GM18873 (cell line): ENCODE results near the gene MAVS.

Experiments
- ATAC-seq: cut with Tn5 transposase; IDR thresholded peaks from one replicate; pipeline ENCODE4 v1.9.1; 2021; ENCODE audit warnings: mild to moderate bottlenecking, moderate library complexity, moderate number of reproducible peaks; ENCODE audit not compliant: unreplicated experiment, low FRiP score

The MAVS gene

DNA sequence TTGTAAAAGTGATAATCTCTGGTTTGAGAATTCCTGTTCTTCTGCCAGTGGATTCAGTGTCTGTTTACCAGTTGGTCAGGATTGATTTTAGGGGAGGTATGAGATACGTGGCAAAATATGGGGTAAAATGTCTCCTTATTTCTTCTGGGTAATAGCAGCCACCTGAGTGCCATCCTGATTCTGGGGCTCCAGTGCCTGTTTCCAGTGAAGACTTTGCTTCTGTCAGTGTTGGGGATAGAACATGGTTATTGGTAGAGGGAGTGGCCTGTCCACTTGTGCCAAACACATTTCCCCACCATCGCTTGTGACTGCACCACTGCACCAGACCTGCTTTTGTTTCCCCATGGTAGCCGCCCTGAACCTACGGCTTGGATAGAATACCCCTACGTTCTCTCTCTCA lies 58.2 kb downstream of the MAVS start:
- ATAC-seq = no peak

DNA sequence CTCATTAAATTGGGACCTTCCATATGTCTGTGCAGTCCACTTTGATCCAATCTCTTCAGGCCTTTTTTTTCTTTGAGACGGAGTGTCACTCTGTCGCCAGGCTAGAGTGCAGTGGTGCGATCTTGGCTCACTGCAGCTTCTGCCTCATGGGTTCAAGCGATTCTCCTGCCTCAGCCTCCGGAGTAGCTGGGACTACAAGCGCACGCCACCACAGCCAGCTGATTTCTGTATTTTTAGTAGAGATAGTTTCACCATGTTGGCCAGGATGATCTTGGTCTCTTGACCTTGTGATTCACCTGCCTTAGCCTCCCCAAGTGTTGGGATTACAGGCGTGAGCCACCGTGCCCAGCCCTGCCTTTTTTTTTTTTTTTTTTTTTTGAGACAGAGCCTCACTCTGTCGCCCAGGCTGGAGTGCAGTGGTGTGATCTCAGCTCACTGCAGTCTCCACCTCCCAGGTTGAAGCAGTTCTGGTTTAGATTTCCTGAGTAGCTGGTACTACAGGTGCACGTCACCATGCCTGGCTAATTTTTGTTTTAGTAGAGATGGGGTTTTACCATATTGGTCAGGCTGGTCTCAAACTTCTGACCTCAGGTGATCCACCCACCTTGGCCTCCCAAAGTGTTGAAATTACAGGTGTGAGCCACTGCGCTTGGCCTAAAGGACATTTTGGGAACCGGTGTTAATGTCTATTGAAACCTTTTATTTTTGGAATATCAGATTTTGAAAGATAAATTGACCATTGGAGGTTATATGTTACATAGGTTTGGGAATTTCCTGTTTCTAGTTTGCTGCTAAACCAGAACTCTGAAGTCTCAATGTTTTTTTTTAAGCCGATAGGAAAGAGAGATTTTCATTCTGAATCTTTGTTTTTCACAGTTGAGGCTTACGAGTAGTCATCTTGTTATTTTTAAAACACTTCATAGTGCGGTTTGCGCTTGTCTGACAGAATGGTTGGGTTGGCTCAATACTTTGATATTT lies 60.4 kb downstream of the MAVS start:
- ATAC-seq = peak; percentile 78

GRCh38 chr20:3908667-3909066 lies 62.0 kb downstream of the MAVS start:
- no peak for ATAC-seq

DNA sequence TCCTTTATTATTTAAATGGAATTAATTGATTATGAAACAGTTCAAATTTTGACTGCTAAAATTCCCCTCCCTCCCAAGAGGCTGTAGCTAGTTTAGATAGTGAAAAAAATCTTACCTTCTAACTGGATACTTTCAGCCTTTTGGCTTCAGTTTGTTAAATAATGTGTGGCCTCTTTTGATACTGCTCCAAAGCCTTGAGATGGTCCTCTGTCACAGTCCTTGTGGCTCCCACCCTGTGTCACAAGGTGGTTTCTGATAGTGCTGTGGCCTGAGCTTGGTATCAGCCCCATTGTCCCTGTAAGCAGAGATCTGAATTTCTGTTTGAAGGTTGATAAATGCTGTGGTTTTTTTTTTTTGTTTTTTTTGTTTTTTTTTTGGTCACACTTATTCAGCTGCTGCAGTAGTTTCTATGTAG lies 63.3 kb downstream of the MAVS start:
- ATAC-seq = no peak

DNA sequence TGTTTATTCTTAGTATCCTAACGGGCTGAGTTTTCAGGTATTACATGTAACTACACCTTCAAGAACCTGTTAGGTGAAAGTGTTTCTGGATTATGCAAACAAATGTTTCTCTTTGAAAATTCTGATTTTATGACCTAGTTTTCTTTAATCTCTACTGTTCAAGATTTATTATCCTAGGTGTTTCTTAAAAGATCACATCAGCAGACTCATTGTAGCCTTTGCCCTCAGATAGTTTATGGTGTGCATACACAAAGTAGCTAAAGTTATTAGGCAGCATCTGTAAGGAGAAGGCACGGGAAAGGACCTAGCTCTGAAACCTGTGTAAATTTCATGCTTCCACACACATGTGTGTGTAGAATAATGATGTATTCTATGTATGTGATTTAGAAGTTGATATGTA lies 64.2 kb downstream of the MAVS start:
- no peak for ATAC-seq

DNA sequence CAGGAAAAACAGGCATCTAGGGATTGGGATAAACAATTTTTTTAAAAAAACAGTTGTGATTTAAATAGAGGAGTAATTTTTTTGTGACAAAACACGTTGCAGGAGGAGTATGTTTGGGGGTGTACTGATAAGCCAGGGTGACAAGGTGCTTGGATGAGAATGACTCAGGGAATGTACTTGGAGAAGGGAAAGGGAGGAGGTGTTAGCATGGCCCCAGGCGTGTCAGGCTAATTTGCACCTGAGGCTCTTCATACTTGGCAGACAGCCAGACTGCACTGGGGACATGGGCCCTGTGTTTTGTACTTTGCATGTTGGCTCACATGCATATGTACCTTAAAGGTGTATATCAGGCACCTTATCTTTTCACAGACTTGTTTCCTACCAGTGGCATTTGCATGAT lies 65.3 kb downstream of the MAVS start:
- ATAC-seq = no peak

DNA sequence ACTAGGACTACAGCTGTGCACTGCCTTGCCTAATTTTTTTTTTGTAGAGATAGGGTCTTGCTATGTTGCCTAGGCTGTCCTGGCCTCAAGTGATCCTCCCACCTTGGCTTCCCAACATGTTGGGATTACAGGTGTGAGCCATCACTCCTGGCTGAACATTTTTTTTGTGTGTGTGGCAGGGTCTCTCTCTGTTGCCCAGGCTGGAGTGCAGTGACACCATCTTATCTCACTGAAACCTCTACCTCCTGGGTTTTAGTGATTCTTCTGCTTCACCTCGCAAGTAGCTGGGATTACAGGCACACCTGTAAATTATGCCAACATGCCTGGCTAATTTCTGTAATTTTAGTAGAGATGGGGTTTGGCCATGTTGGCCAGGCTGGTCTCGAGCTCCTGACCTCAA lies 67.8 kb downstream of the MAVS start:
- no peak for ATAC-seq

DNA sequence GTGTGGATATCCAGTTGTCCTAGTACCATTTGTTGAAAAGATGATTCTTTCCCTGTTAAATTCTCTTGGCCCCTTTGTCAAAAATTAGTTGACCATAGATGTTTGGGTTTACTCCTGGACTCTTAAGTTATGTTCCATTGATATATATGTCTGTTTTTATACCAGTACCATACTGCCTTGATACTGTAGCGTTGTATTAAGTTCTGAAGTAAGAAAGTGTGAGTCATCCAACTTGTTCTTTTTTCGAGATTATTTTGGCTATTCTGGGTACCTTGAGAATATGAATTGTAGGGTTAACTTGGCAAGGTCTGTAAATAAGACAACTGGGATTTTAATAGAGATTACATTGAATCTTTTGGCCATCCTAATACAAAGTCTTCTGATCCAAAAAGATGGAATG lies 69.1 kb downstream of the MAVS start:
- no peak for ATAC-seq

GRCh38 chr20:3916364-3916763 lies 69.7 kb downstream of the MAVS start:
- no peak for ATAC-seq

DNA sequence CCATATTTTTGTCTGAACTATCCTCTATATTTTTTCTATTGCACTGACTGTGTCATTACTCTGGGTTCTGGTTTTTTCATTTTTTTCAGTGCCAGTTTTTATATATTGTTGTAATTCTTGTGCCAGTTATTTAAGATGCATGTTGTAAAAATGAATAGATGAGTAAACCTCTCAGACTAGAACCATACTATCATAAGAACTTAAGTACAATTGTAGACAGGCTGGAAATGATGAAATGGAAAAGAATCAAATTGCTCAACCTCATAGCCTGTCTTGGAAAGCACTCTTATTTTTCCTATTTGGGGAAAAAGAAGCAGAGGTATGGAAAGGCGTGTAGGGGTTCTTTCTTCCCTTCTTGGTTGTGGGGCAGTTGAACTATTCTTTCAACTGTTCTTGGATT lies 72.7 kb downstream of the MAVS start:
- ATAC-seq = no peak

DNA sequence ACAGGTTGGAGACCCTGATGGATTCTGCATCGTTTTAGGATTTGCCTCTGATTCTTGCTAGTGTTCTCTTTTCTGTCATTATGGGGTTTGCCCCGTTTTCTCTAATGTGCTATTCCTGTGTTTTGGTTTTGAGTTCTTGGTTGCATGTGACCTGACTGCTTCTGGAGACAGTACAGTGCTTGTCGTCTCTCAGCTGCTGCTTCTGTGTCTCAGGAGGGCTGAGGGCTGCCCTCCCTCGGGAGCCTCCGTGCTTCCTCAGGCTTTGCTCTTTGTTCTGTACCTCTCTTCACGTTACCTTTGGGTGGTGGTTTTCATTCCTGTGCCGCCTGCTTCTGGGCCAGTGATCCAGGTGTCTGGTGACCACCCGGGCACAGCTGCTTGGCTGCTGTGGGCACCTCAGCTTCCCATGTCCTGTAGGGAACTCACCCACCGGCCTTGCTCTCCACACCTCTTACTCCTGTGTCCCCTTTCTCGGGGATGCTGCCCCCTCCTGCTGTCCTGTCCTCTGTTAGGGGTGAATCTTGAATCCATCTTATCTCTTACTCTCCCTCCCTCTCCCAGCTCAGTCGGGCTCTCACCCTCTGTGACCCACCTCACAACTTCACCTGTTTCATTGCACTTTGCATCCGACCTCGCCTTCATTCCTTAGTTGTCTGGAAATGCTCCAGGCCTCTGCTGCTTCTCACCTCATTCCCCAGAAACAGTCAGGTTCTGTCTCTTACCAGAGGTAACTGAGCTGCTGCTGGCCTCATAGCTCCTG lies 75.8 kb downstream of the MAVS start:
- ATAC-seq = no peak

GRCh38 chr20:3922983-3923339 lies 76.3 kb downstream of the MAVS start:
- ATAC-seq = no peak

DNA sequence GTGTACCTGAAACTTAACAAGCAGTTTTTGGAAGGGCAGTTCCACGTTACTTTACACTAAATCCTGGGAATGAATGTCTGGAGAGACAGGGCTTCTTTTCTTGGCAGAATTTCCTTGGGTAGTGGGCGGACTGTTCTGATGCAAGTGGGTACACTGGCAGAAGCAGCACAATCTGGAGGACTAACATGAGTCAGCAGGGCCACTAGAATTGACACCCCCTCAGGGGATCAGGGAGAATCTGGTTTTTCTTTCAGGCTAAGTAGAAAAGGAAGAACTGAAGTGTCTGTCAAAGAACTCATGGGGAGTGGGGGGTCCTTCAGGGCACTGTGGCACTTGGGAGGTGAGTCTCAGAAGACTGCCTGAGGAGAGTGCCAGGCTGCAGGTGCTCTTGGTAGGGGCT lies 77.2 kb downstream of the MAVS start:
- no peak for ATAC-seq

DNA sequence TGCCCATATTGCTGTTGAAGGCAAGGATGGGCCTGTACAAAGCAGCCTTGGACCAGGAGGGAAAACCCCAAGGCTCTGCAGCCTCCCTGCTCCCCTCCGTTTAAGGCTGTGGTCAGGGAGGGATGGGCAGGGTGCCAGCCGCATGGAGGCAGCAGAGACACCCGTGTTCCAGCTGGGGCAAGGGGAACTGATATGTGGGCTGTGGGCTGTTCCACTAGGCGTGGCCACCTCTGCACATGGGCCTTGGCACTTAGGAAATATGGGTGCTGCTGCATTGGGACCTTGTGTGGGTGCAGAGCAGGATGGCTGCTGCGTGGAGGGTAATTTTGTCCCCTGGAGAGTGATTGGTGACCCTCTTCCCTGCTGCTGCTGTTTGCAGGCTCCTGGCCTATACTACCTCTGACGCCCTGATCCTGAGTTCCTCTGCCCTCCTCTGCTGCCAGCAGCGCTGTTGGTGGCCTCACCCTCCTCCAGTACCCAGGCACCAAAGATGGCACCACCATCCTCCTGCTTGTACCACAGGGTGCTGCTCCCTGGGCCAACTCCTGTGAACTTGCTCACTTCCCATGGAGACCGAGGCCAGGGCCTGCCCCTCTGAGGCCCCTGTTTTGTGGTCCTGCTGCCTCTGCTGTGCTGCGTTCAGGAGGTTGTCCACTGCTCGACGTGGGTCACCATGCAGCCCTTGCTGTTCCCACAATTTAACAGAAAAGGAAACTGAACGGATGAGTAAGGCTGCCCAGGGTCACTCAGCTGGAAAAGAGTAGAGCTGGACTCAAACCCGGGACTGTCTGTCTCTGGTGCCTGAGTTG lies 77.9 kb downstream of the MAVS start:
- no peak for ATAC-seq

DNA sequence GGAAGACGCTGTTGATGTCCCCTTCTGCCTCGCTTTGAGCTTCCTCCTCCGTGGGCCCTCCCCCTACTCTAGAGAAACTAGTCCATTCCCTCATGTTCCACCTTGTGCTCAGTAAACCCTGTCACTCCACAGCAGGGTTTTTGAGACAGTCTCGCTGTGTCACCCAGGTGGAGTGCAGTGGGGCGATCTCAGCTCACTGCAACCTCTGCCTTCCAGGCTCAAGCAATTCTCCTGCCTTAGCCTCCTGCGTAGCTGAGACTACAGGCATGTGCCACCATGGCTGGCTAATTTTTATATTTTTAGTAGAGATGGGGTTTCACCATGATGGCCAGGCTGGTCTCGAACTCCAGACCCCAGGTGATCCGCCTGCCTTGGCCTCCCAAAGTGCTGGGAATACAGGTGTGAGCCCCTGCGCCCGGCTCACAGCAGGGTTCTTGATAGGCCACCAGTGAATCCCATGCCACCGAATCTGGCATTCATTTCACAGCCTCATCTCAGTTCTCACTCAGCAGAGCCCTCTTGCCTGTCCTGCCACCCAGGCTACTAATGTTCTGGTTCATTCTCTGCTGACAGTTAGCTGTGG lies 78.6 kb downstream of the MAVS start:
- no peak for ATAC-seq
